Dermis blood vessel endothelial cell (primary cell): Measurements from ENCODE around the gene SLC1A4. TPM values are rescaled to one million over a fixed set of nuclear protein-coding genes. Genes with fewer than 3 reads are reported as not detected.
"Not testable (repeated sequence)": the region's sequence is repeated elsewhere in the genome, so short reads cannot be mapped to it uniquely, and the experiment has no call there.

Experiments used
- DNase-seq: peaks from one replicate; pipeline ENCODE4 v3.0.0; 2010
- total RNA-seq: library from RNA; depleted of rRNA; stranded (reverse); fragments of >200 nt; gene quantifications from 2 replicates; pipeline ENCODE4 v1.2.3, GENCODE V29; 2014

Gene SLC1A4
- total RNA-seq, 1 donor from 2014 or later, result 12.3 TPM

DNA sequence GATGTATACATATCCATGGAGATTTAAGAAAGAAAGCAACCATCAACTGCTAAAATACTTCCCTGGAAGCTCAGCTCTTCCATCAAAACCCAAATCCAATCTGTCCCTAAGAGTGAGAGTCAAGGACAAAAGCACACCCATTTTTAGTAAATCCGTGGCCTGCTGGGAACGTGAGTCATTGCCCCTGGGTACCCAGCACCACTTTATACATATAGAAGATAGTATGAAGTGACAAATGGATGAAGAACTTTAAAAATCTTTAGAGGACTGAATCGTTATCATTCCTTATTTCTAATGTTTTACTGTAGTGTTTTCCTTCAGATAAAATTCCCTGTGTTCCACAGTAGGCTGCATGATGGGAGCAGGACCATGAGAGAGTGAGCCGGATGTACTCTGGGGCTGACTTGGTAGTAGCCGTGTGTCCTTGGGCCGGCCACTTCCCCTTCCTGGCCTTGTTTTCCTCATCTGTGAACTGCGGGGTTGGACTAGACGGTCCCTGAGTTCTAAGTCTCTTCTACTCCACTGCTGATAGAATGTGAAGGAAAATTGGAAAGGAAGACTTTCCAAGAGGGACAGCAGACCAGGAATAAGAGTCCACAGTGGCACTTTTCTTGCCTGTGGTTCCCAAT lies 38.5 kb downstream of the SLC1A4 start:
- peak; percentile 34 for DNase-seq

DNA sequence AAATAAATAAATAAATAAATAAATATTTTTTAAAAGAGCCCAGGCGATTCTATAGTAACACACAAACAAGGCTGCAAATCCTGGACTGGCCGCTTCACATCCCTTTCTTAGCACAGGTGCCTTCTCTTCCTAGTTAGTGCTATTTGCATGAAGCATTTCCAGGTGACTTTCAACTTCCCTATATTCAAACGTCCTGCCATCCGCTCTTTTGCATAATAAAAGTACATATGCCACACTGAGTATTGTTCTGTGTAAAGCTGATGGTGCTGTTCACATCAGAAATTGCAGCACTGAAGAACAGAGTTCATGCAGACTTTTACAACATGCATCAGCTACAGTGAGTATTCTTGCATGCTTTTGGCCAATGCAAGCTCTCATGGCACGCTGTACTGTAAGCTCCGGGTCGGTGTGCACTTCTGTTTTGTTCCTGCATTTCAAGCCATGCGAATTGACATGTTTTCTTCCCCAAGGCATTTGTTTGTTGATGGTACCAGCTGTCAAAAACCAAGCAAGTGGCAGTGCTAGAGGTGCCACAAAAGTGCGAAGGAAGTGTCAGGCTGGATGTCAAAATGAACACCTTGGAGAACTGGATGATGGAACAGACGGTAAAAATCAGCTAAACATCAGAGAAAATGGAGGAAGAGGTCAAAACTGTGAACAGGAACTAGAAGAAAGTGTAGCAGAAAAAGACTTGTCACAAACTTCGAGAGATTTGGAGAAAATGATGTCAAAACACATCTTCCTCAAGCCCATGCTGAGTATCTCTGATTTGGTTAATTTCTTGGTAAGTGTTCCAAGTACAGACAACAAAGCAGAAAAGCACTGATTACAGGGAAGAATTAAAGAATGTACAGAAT lies 41.5 kb downstream of the SLC1A4 start:
- DNase-seq, result no peak

DNA sequence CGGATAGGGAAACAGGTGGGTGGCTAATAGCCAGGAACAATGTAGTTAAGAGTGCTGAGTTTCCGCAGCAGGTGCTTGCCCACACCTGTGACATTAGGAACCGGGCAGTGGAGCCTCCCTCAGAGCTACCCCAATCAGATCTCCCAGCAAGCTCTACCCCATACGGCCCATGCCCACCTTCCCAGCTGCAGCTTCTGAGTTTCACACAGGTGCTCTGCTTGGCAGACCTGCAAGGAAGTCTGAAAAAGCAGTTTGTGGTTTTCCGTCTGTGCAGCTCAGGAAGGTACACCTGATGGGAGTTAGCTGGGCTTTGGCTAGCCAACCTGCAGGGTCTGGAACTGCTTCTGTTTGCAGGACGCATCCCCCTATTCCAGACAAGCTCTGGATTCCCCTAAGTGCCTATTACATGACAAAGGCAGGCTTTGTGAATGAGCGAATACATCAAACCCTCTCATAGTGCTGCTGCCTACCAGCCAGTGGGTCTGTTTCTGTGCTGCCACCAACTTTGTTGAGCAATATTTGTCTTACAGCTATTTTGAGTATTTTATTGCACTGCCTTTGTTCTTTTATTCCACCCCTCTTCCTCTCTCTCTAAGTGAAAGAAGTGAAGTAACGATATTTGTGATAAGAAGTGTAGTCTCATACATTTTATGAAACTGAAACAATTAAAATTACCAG lies 42.3 kb downstream of the SLC1A4 start:
- no peak for DNase-seq

DNA sequence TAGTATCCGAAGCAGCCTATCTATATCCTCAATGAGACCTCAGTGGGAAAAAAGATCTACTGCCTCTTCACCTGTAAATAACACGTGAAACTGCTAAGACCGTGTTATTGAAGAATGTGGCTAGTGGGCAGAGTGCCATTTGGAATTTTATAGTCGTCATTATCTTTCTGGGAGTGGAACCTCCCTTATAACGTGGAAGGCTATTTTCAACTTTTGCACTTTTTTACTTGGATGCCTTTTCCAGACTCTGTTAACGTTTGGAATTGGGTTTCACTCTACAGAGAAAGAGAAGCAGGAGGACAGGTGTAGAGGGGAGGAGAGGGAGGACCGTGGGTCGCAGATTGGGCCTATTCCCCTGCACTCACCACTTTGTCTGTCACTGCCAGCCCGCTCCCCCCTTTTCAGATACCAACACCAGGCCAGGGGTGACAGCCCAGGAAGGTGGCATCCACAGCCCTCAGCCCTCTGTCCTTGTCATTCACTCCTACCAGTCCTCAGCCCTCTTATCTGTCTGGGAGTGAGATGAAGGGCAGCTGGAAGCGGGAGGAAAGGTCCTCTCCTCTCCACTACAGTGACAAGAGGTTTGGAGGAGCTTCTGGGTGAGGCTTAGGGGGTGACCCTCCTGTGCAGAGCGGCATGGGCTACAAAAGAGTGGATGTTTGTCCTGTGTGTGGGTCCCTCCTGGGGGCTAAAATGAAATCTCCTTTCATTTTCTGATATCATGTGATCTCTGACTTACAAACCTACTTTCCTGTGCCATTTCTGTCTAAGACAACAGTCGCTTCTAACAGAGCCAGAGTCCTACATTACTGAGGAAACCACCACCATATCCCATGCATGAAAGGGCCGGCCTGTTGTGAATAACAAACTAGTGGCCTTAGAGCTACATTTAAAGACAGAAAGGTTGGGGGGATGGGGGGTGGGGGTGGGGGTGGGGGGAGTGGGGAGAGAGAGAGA lies 43.1 kb downstream of the SLC1A4 start:
- DNase-seq, result no peak

DNA sequence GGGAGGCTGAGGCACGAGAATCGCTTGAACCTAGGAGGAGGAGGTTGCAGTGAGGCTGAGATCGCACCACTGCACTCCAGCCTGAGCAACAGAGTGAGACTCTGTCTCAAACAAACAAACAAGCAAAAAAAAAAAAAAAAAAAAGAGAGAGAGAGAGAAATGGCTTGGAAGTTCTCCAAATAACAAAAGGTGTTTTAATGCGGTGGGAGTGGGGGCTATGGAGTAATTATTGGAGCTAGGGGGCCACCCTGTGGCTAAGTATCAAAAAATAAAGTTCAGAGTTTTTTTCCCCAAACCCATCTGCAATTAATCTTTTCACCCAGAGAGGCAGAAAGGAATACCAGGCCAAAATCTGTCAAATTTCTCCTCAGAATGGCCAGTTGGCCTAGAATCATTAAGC lies 44.0 kb downstream of the SLC1A4 start:
- DNase-seq, result peak; percentile 46

DNA sequence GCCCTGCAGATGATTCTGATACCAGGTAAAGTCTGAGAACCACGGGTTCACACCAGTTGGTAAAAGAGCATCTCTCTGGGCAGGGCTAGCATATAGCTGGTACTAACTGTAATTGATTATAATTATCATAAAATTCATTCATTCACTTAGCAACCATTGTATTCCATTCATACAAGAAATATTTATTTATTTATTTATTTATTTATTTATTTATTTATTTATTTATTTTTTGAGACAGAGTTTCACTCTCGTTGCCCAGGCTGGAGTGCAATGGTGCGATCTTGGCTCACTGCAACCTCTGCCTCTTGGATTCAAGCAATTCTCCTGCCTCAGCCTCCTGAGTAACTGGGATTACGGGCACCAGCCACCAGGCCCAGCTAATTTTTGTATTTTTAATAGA lies 44.5 kb downstream of the SLC1A4 start:
- not testable (repeated sequence) for DNase-seq

DNA sequence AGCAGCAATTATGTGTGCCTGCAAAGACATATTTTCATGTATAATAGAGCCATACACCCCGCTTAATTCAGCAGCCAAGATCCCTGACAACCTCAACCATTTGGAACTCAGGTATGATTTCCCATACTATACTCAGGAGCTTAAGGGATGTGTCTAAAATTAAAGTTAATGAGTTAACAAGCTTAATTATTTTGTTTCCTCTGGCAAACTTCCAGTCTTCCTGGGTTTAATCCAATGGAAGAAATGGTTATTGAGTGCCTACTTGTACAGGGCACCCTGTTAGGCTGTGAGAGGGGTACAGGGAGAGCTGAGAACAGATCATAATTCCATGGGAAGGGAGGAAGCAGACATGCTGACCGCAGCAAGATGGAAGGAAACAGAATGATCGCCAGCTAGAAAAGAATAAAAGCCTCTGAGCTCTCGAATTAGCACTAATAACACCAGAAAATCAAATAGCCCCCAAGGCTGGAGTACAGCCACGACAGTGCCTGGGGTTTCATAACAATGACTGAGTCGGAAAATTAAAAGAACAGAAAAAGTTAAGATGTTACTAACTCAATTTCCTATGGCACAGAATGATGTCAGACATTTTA lies 46.2 kb downstream of the SLC1A4 start:
- DNase-seq, result peak; percentile 19

DNA sequence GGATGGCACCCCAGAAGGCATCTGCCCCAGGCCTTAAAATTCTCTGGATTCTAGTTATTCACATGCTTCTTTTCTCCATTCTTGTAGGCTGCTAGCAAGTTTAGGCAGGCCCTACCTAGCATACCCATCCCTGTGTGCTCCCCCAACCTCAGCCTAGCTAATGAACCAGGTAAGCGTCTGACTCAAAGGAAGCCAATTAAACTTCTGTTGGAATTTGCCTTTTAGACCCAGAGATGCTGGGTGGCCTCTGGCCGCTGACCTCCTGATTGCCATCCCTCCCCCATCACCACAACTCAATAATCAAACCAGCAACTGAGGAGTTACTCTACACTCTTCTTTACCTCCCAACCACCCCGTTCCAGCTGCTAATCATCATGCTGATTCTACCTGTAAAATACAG lies 48.0 kb downstream of the SLC1A4 start:
- DNase-seq, result no peak

DNA sequence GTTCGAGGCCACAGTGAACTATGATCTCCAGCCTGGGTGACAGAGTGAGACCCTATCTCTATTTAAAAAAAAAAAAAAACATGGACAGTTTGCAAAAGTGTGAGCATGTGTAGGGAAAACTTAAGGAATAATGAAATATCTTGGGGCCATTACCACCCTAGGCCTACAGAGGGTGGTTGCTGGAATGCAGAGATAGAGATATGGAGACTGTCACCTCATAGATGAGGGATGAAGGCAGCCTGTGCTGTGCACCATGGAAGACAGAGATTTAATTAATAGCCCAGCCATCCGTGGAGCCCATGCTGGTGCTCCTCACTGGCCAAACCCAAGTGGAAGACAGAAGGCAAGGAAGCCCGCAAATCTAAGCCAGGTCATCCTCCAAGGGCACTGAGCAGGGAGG lies 50.4 kb downstream of the SLC1A4 start:
- DNase-seq, result no peak

DNA sequence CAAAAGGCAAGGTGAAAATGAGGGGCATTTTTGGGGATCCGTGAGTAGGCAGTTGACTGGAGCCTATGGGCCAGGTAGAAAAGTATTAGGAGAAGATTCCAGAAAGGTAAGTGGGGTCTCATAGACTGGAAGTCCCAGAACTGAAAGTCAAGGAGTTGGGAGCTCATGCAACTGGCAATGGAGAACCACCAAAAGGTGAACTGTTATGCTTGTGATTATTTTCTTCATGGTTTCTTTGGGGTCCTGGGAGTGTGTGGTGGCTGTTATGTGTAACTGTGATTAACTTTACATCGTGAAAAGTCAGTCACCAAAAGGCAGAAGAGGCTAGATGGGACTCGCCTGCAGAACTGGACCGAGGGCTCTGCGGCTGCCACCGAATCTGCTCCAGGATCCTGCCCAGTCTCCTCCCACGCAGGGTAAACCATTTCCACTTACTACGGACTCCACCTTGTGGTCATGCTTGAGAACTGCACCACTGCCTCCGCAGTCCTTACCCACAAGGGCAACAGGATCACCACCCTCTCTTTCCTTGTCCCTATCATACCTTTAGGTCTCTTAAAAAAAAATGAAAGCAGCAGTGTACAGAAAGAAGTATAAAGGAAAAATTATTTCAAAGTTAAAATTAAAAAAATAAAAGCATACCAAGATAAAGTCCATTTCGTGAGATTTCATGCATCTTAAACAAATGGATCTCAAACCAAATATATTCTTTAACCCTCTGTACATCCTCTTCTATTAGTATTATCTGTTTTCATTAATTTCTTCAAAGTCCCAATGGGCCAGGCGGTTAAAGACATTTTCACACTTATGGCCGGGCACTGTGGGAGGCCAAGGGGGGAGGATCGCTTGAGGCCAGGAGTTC lies 51.4 kb downstream of the SLC1A4 start:
- peak; percentile 93 for DNase-seq

DNA sequence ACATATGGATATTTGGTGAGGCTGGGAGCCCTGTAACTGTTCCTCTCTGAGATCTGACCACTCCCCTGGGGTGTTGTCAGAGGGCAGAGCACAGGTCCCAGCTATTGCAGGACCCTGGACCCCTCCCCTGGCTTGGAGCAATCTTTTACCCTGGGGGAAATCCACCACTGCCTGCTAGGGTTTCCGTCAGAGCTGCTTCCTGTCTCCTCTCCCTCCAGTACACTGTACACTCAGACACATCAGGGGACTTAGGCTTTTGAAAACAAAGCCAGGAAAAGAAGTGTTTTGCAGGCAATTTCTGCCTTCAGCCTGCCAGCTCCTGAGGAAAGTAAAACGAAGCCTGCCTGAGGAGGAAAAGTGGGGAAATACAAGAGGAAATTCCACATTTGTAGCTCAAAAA lies 53.8 kb downstream of the SLC1A4 start:
- peak; percentile 76 for DNase-seq

DNA sequence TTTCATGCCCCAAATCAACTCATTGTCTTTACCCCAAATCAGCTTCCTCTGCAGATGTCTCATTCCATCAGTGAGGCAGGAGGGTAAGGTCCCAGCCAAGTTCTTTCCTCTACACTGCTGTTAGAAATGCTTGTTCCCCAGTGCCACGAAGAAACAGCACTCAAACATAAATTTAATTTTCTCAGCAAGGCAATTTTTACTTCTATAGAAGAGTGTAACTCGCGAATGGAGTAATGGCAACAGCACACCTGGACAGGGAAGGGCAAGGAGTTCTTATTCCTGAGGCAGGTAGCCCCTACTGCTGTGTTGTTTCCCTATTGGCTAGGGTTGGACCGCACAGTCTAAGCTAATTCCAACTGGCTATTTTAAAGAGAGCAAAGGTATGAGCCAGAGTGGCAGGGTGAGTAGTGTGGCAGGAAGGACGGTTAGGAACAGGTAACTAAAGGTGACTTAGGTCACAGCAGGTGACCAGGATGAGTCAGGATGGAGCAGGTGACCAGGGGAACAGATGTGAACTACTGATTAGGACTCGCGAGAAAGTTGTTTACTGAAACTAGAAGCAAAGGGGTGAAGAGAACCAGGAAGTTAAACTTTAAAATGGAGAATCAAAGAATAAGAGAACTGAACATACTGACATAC lies 55.0 kb downstream of the SLC1A4 start:
- DNase-seq, result no peak

DNA sequence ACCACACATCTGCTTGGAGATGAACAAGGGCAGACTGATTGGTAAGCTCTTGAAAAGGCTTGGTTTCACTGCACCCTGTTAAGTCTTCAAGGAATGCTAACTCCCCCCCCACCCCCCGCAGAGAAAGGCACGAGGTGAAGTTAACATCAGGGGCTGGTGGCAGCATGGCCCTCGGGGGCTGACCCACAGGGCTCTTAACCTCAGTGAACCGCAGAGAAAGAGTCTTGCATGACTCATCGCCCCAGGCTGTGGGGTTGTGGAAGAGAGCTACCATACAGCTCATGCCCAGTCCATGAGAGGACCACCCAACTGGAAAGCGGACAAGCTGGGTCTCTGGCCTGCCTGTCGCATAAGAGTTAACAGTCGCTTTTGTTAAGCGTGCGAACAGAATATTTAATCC lies 56.5 kb downstream of the SLC1A4 start:
- DNase-seq, result no peak

DNA sequence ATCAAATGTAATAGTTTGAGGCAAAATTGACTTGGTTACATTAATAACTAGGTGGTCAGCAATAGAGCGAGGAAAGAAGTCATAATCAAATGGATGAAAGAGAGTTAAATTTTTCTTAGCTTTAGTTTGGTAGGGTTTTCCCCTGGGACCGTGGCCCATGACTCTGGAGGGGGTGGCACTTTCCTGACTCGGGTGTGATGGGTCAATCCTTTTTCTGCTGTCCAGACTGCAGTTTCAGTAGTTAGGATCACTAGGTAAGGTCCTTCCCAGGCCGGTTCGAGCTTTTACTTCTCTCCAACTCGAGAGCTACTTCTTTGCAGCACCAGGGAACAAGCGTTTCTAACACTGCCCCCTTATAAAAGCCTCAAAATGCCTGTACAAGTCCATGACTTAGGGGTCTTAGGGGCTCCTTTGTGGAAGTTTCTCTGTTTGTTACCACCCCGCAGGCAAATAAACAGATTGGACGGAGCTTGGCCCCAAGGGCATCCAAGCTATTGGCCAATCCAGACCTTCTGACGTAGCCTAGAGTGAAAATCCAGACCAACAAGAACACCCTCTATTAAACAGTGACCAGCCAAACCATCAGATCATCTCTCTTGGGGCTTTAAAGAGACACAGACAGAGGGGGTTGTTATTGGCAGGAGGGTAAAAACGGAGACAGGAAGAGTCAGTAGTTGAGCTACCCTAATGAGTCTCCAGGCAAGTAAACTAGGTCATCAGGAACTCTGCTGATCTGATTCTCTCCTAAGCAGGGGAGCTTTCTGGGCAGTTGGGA lies 57.6 kb downstream of the SLC1A4 start:
- DNase-seq, result no peak

DNA sequence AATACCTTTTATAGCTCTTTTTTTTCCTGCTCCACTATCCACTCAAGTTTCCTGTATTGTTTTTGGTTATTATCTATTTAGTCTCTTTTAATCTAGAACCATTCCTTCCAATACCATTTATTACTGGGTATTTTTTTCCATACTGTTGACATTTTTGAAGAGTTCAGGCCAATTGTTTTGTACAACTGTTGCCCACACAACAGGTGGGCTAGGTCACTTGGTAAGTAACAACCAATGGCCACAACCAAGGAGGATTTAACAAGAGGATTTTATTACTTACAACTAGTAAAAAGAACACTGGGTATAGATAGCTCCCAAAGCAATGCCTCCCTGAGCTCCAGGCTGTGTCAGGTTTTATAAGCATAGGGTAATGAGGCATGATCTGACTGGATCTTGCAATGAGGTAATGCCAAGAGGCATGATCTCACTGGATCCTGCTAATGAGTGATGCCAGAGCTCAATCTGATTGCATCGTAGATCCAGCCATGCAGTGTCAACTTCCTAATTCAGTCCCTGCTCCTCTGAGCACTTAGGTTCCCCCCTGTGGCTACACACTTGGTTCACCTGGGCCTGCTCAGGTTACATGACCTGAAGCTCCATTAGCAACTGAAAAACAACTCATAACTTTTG lies 59.9 kb downstream of the SLC1A4 start:
- no peak for DNase-seq

DNA sequence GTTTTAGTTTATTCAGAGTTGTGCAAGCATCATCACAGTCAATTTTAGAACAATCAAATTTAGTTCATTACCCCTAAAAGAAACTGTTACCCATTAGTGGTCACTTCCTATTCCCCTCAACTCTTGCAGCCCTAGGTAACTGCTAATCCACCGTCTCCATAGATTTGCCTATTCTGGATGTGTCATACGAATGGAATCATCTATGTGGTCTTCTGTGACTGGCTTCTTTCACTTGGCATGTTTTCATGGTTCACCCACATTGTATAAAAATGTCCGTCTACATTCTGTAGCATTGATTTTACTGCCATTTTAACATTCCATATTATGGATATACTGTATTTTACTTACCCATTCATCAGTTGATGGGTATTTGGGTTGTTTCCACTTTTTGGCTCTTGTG lies 61.7 kb downstream of the SLC1A4 start:
- no peak for DNase-seq

DNA sequence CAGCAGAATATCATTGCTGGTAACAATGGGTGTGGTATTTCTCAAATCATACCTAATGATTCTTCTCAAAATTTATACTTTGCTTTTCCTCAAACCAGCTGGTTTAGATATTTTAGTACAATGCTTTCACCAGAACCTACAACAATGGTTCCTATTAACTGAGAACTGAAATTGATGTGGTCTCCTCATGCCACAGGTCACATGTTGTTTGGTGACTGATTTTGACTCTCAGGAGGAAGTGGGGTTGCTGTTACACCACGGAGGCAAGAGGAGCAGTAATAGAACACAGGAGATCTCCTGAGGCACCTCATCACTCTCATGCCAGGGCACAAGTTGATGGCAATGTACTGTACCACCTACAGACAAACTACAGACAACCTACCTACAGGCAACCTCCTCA lies 64.0 kb downstream of the SLC1A4 start:
- DNase-seq, result no peak

DNA sequence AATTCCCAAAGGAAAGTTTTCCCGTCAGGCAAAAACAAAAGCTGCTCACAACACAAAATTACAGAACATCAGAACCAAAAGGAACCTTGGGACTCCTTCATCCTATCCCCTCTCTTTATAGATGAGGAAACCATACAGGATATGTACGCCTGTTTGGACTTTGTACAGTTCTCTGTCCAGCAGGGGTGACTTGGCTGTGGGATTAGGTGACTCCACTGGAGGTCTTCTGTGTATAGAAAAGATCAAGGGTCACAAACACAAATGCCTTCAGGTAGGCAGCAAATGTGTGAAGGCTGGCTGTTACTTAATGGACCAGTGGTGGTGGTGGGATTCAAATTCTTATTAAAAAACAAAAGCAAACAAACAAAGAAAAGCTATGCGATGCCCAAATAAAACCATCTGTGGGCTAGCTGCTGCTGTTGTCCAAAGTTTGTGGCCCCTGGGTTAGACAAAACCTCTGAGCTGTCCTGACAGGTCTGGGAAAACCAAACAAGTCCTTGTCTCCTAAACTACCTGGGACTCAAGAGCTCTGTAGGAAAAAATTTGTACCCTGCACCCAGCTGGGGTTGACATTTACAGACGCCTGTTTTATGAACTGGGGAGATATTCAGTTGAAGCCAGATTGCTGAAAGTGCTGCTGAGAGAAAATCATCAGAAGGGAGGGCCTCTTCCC lies 65.7 kb downstream of the SLC1A4 start:
- no peak for DNase-seq
